ENCODE results near the gene TFAP2A. TPM values are rescaled to one million over a fixed set of nuclear protein-coding genes. Genes with fewer than 3 reads are reported as not detected.

The TFAP2A gene
- total RNA-seq, 1 experiment from 2014 or later: 2.3 TPM

DNA sequence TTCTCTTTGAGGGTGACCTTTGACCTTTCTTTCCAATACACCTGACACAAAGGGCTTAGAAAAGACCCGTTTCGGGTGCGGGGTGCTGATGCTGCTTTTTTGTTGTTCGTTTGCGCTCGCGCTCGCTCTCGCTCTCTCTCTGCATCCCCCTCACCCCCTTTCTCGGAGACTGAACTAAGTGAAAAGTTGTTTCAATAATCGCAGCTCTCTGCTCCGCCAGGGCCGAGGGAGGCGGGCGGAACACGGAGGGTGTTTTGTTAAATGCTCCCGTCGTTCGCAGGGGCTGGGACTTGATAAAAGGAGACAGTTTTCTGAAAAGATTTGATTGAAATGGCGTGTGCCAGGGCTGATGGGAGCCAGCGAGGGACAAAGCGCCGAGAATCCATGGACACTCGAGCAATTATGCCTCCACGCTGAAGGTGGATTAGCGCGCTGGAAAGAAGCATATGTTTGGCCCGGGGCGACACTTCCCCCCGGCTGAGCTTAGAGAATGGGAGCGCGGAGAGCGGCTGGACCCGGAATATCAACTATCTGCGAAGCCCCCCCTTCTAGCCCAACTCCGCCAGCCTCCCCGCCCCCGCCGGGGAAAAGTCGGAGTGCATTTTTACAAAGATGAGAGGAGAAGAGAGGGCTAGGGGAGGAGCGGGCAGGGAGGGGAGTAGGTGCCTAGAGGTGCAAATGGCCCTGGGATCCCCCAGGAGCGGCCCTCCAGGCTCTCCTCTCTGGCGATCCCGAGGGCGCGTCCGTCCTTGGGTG is 25.0 kb downstream of the TFAP2A start:
- in situ Hi-C loops (cut with HindIII; ENCODE audit: low sequenced_read_pairs): no loop called here
- DNase-seq (ENCODE audit: low spot score): no peak

- in situ Hi-C loops (cut with HindIII; ENCODE audit: low sequenced_read_pairs): no loop called here
- DNase-seq (ENCODE audit: low spot score): no peak
These were observed 27.9 kb downstream of the TFAP2A start for GRCh38 chr6:10386756-10387654.

DNA sequence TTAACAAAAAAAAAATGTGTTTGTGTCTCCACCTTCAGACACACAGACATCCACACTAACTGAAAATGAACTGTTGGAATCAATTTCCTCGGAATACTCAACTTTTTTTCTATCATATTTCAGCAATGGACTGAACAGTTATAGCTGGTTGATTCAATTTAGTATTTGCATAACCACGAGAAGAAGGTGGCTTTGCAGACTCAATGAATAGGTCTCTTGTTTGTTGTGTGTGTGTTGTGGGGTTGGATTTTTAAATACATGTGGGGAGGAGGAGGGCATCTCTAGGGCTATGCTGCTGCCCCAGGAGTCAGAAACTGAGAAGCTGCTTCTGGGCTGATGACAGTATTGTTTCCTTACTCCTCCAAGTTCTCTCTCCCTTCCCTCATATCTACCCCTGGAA is 28.7 kb downstream of the TFAP2A start:
- no peak for DNase-seq (ENCODE audit: low spot score)
- in situ Hi-C loops (cut with HindIII; ENCODE audit: low sequenced_read_pairs): no loop called here

DNA sequence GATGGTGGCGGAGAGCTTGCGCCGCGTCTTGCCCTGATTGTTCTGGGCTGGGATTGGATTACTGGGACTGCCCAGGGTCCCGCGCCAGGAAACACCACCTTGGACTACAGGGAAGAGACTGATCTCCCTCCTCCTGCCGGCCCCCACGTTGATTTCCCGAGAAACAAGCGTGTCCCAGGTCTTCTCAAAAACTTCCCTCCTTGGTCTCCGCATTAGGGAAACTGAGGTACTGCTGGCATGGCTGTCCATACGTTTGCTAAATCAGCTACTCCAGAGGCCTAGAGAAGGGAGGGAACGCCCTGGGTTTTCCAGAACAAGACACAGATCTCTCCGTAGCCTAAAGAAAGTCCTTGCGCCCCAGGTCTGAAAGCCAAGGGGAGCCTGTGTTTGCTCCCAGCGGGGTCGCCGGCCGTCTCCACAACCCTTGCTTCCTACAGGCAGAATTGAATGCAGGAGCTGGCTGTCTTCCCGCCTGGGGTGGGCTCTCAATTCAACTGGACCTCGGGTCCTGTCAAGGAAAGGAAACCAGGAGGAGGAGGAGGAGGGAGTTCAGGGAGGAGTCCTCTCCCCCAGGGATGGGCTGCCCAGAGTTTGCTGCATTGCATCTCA is 29.2 kb downstream of the TFAP2A start:
- in situ Hi-C loops (cut with HindIII; ENCODE audit: low sequenced_read_pairs): no loop called here
- no peak for DNase-seq (ENCODE audit: low spot score)

- in situ Hi-C loops (cut with HindIII; ENCODE audit: low sequenced_read_pairs): no loop called here
- DNase-seq (ENCODE audit: low spot score): no peak
These were observed 30.0 kb downstream of the TFAP2A start for GRCh38 chr6:10384610-10385523.

DNA sequence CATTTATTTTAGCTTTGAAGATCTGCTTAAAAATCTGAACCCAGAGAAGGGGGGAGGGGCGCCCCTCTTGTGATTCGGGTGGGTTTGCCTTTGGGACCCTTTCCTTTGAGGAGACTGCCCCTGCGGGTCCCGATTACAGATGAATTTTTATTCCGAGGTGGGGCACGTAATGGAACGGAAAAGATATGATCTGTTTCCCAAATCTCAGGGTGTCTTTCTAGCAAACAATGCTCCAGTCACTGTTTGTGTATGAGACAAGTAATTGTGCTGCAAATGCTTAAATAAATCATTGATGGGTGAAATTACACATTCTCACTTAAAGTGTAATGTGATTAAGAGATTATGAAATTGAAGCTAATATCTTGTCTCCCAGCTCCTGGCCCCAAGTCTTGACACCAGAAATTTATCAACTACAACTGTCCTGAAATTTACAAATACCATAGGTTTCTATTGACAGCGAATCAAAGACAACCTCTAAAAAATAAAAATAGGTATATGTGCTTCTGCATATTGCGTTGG is 30.7 kb downstream of the TFAP2A start:
- in situ Hi-C loops (cut with HindIII; ENCODE audit: low sequenced_read_pairs): no loop called here
- no peak for DNase-seq (ENCODE audit: low spot score)

GRCh38 chr6:10383331-10384090 is 31.4 kb downstream of the TFAP2A start:
- no peak for DNase-seq (ENCODE audit: low spot score)
- in situ Hi-C loops (cut with HindIII; ENCODE audit: low sequenced_read_pairs): no loop called here

GRCh38 chr6:10382728-10383330 is 32.0 kb downstream of the TFAP2A start:
- no peak for DNase-seq (ENCODE audit: low spot score)
- in situ Hi-C loops (cut with HindIII; ENCODE audit: low sequenced_read_pairs): no loop called here

- in situ Hi-C loops (cut with HindIII; ENCODE audit: low sequenced_read_pairs): no loop called here
These were observed 32.6 kb downstream of the TFAP2A start for GRCh38 chr6:10382322-10382721.

GRCh38 chr6:10381830-10382208 is 33.1 kb downstream of the TFAP2A start:
- in situ Hi-C loops (cut with HindIII; ENCODE audit: low sequenced_read_pairs): no loop called here
- no peak for DNase-seq (ENCODE audit: low spot score)

More at GRCh38 chr6:10382322-10382721, 32.6 kb downstream of the TFAP2A start:
- no peak for DNase-seq (ENCODE audit: low spot score)

DNA sequence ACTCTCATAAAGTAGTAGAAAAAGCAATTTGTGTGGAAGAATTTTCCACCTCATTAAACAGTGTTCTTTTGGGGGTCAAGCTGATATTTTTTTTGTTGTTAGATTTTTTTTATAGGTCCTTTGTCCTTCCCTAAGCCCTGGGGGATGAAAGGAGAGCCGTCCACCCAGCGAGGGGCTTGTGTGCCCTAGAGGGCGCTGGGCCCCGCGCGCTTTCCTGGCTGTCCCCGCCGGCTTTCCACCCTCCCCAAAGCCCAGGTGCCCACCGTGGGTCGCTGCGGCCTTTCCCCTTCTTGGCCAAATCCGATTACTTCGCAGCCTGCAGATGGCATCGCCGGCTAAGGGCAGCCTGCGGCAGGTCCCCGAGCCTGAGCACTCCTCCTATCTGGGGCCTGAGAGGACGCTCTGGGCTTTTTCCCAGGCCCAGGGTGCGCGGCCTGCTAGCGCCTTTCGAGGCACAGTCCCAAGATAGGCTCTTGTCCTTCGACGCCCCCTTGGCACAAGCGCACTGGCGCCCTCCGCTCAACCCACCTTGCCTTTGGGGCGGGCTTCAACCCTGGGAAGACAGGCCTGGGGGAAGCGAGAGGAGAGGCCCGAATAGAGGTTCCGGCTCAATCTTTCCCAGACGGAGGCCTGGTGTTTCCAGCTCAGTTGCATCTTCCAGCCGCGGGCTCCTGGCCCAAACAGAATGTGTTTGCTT is 33.6 kb downstream of the TFAP2A start:
- in situ Hi-C loops (cut with HindIII; ENCODE audit: low sequenced_read_pairs): no loop called here
- DNase-seq (ENCODE audit: low spot score): no peak

DNA sequence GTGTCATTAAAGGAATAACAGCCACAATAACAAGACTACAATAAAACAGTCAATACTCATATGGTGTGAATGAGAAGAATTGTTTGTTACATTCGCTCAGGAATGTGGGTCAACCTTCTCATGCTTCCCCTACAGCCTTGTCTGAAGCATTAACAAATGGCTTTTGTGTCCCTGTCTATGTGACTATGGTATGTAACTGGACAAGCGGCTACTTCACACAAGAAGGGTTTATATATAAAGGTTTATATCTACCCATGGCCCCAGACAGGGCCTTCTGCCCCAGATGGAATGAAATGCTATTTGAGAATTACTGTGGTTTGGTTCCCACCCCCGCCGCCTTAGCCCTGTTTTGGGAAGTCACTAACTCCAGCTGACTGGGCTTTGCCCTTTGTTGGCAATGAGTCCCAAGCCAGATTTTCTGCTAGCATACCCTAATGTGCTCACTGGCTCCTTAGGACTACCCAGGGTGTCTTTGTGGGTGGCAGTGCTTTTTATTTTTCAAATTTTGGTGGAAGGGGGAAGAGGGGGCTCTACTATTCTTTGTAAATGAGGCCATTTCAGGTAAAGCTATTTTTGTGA is 39.4 kb downstream of the TFAP2A start:
- no peak for DNase-seq (ENCODE audit: low spot score)
- in situ Hi-C loops (cut with HindIII; ENCODE audit: low sequenced_read_pairs): no loop called here

- in situ Hi-C loops (cut with HindIII; ENCODE audit: low sequenced_read_pairs): no loop called here
- no peak for DNase-seq (ENCODE audit: low spot score)
These were observed 41.1 kb downstream of the TFAP2A start for GRCh38 chr6:10373642-10374359.

DNA sequence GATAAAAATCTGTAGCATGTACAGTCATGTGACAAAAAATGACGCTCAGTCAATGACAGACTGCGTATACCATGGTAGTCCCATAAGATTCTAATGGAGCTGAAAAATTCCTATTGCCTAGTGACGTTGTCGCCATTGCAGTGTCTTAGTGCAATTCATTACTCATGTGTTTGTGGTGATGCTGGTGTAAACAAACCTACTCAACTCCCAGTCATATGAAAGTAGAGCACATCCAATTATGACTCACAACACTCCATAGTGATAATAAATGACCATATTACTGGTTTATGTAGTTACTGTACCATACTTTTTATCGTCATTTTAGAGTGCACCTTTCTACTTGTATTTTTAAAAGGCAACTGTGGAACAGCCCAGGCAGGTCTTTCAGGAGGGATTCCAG is 45.0 kb downstream of the TFAP2A start:
- in situ Hi-C loops (cut with HindIII; ENCODE audit: low sequenced_read_pairs): no loop called here
- DNase-seq (ENCODE audit: low spot score): no peak

DNA sequence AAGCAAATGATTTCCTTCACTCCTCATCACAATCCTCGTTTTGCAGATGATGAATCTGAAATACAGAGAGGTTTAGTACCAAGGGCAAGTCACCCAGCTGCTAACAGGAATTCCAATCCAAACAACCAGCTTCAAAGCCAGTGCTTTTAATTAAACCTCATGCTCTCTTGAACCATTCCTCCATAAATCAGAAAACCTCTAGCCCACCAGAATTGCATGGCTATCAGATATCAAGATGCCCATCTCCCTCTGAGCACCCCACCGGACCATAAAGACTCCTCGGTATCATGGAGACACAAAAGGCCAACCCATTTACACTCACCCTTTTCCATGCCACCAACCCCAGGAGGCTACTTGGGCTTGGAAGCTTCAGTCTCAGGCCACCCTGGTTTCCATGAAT is 46.0 kb downstream of the TFAP2A start:
- no peak for DNase-seq (ENCODE audit: low spot score)
- in situ Hi-C loops (cut with HindIII; ENCODE audit: low sequenced_read_pairs): no loop called here

GRCh38 chr6:10363911-10364310 is 51.0 kb downstream of the TFAP2A start:
- no peak for DNase-seq (ENCODE audit: low spot score)
- in situ Hi-C loops (cut with HindIII; ENCODE audit: low sequenced_read_pairs): no loop called here
